Measurements from ENCODE around the gene YPEL4.

GRCh38 chr11:57652662-57653061 lies 3.0 kb upstream of the YPEL4 start:
- TF ChIP-seq GATA2 (IDR thresholded peaks at IDR 0.05; ENCODE audit: low read depth, low read length) (no peak), GATA3 (IDR thresholded peaks at IDR 0.05; ENCODE audit: low read depth, low read length) (no peak)

Measured in SH-SY5Y (cell line).